Testis (tissue), 2 donors: ENCODE data around the gene PCDHGC5.

ENCODE experiments used
- POLR2A ChIP-seq: fragments of 450-650 bp; IDR thresholded peaks from one replicate; pipeline ENCODE4 v1.6.1; 2017; ENCODE audit warnings: antibody characterized with exemption, mild to moderate bottlenecking, moderate library complexity
- TF ChIP-seq, protein P1 (sequence below), 3 experiments: fragments of 450-650 bp in 2 of 3; fragments of 200-600 bp in 1 of 3; sonication (generic) in 1 of 3; IDR thresholded peaks; one replicate each; pipeline ENCODE4 v1.5.1; 2016 to 2019; ENCODE audit warnings: antibody characterized with exemption in 3 of 3, mild to moderate bottlenecking in 2 of 3, moderate library complexity in 1 of 3

DNA sequence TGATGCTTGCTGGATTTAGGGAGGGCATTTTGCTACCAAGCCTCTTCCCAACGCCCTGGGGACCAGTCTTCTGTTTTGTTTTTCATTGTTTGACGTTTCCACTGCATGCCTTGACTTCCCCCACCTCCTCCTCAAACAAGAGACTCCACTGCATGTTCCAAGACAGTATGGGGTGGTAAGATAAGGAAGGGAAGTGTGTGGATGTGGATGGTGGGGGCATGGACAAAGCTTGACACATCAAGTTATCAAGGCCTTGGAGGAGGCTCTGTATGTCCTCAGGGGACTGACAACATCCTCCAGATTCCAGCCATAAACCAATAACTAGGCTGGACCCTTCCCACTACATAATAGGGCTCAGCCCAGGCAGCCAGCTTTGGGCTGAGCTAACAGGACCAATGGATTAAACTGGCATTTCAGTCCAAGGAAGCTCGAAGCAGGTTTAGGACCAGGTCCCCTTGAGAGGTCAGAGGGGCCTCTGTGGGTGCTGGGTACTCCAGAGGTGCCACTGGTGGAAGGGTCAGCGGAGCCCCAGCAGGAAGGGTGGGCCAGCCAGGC, 23.0 kb downstream of the PCDHGC5 start:
- TF ChIP-seq, protein P1, sequence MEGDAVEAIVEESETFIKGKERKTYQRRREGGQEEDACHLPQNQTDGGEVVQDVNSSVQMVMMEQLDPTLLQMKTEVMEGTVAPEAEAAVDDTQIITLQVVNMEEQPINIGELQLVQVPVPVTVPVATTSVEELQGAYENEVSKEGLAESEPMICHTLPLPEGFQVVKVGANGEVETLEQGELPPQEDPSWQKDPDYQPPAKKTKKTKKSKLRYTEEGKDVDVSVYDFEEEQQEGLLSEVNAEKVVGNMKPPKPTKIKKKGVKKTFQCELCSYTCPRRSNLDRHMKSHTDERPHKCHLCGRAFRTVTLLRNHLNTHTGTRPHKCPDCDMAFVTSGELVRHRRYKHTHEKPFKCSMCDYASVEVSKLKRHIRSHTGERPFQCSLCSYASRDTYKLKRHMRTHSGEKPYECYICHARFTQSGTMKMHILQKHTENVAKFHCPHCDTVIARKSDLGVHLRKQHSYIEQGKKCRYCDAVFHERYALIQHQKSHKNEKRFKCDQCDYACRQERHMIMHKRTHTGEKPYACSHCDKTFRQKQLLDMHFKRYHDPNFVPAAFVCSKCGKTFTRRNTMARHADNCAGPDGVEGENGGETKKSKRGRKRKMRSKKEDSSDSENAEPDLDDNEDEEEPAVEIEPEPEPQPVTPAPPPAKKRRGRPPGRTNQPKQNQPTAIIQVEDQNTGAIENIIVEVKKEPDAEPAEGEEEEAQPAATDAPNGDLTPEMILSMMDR (IDR thresholded peaks at IDR 0.05): no peak
- no peak for TF ChIP-seq POLR2A
